Right lobe of liver (tissue), 4 donors: Measurements from ENCODE around the gene ADAMTS6.

Experiments used
- POLR2A ChIP-seq: fragments of 450-650 bp; IDR thresholded peaks from one replicate; pipeline ENCODE4 v1.6.1; 2017; ENCODE audit warnings: antibody characterized with exemption, mild to moderate bottlenecking
- TF ChIP-seq, protein P1 (sequence below), 4 donors: fragments of 200-600 bp in 3 of 4; fragments of 450-650 bp in 1 of 4; IDR thresholded peaks; one replicate each; pipeline versions ENCODE4 v1.5.1 to v1.8.0; 2016 to 2022; ENCODE audit warnings: antibody characterized with exemption in 4 of 4, mild to moderate bottlenecking in 2 of 4
- donor health status: DM: no; HTN: no; CAD: no.
- donor health status: DM: no; HTN: no; CAD: no.
- donor health status: DM: no; HTN: yes; CAD: no.

DNA sequence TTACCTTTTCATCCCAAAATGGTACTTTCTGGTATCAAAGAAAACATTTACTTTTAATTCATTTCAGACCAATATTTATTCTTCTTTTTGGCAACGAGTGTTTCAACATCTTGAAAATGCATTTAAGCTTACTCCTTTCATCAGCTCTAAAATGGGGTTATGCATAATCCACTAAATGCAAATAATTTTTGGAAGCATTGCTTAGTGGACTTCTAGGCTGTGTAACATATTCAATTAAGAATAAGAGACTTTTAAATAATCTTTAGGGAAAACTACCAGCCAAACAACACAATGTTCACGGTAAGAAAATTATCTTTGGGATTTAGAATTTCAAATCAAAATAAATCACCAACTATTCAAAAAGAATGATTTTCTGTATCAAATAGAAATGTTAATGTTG lies 118.2 kb downstream of the ADAMTS6 start:
- TF ChIP-seq, protein P1, sequence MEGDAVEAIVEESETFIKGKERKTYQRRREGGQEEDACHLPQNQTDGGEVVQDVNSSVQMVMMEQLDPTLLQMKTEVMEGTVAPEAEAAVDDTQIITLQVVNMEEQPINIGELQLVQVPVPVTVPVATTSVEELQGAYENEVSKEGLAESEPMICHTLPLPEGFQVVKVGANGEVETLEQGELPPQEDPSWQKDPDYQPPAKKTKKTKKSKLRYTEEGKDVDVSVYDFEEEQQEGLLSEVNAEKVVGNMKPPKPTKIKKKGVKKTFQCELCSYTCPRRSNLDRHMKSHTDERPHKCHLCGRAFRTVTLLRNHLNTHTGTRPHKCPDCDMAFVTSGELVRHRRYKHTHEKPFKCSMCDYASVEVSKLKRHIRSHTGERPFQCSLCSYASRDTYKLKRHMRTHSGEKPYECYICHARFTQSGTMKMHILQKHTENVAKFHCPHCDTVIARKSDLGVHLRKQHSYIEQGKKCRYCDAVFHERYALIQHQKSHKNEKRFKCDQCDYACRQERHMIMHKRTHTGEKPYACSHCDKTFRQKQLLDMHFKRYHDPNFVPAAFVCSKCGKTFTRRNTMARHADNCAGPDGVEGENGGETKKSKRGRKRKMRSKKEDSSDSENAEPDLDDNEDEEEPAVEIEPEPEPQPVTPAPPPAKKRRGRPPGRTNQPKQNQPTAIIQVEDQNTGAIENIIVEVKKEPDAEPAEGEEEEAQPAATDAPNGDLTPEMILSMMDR (IDR thresholded peaks at IDR 0.05): no peak
- no peak for TF ChIP-seq POLR2A
